Liver (tissue), 9 donors: ENCODE data around the gene GJB5. TPM values are rescaled to one million over a fixed set of nuclear protein-coding genes. Genes with fewer than 3 reads are reported as not detected.

Experiments
- DNase-seq: peaks from one replicate; pipeline ENCODE4 v3.0.0-alpha.2; 2017; ENCODE audit warnings: low spot score
- H3K27ac ChIP-seq, 2 donors: one replicate each; pipeline ENCODE4 v1.7.0; 2013; ENCODE audit warnings: inconsistent platforms in 2 of 2, low read length in 2 of 2, control low read depth in 1 of 2, low read depth in 1 of 2, mild to moderate bottlenecking in 1 of 2
- H3K27me3 ChIP-seq, 4 donors: one replicate each; pipeline versions ENCODE4 v1.6.1 to v1.7.0; 2013; ENCODE audit warnings: low read length in 3 of 4, inconsistent platforms in 1 of 4, mild to moderate bottlenecking in 1 of 4, moderate library complexity in 1 of 4; ENCODE audit not compliant: control insufficient read depth in 4 of 4, insufficient read depth in 4 of 4
- H3K36me3 ChIP-seq, 4 donors: one replicate each; pipeline versions ENCODE4 v1.6.1 to v1.7.0; 2013; ENCODE audit warnings: low read length in 3 of 4, mild to moderate bottlenecking in 3 of 4, low read depth in 1 of 4, moderate library complexity in 1 of 4; ENCODE audit not compliant: control insufficient read depth in 4 of 4, insufficient read depth in 3 of 4
- H3K4me1 ChIP-seq, 4 donors: one replicate each; pipeline versions ENCODE4 v1.6.1 to v1.7.0; 2013; ENCODE audit warnings: low read length in 3 of 4, mild to moderate bottlenecking in 3 of 4, moderate library complexity in 1 of 4; ENCODE audit not compliant: control insufficient read depth in 4 of 4, insufficient read depth in 4 of 4
- H3K4me3 ChIP-seq, 3 donors: one replicate each; pipeline versions ENCODE4 v1.6.1 to v1.7.0; 2013; ENCODE audit warnings: low read length in 3 of 3, control low read depth in 1 of 3, low read depth in 1 of 3, mild to moderate bottlenecking in 1 of 3
- H3K9ac ChIP-seq, 2 donors: one replicate each; pipeline ENCODE4 v1.7.0; 2013; ENCODE audit warnings: low read length in 2 of 2, mild to moderate bottlenecking in 2 of 2, moderate library complexity in 2 of 2, control low read depth in 1 of 2, low read depth in 1 of 2
- H3K9me3 ChIP-seq, 4 donors: one replicate each; pipeline versions ENCODE4 v1.6.1 to v1.7.0; 2013; ENCODE audit warnings: low read length in 3 of 4; ENCODE audit not compliant: control insufficient read depth in 4 of 4
- ATF3 ChIP-seq: IDR thresholded peaks from 2 replicates; pipeline ENCODE4 v1.6.1; 2016; ENCODE audit warnings: antibody characterized with exemption
- CTCF ChIP-seq: fragments of 150-350 bp; IDR thresholded peaks from 2 replicates; pipeline ENCODE4 v1.5.1; 2017; ENCODE audit warnings: improper control_type of control experiment, low read depth, low read length; ENCODE audit not compliant: missing input control
- EGR1 ChIP-seq, 2 donors: IDR thresholded peaks; 2 replicates each; pipeline ENCODE4 v1.6.1; 2016 to 2018; ENCODE audit warnings: antibody characterized with exemption in 2 of 2, low read depth in 2 of 2
- FOXA1 ChIP-seq: IDR thresholded peaks from 2 replicates; pipeline ENCODE4 v1.6.1; 2016; ENCODE audit warnings: antibody characterized with exemption
- FOXA2 ChIP-seq: IDR thresholded peaks from 2 replicates; pipeline ENCODE4 v1.6.1; 2016; ENCODE audit warnings: antibody characterized with exemption
- GABPA ChIP-seq, 2 donors: IDR thresholded peaks in 1 of 2; conservative IDR thresholded peaks in 1 of 2; 2 replicates each; pipeline ENCODE4 v1.6.1; 2016; ENCODE audit warnings: antibody characterized with exemption in 2 of 2, mild to moderate bottlenecking in 1 of 2, moderate library complexity in 1 of 2
- HNF4A ChIP-seq, 2 donors: conservative IDR thresholded peaks; 2 replicates each; pipeline ENCODE4 v1.6.1; 2016; ENCODE audit warnings: antibody characterized with exemption in 2 of 2, mild to moderate bottlenecking in 2 of 2
- HNF4G ChIP-seq: IDR thresholded peaks from 2 replicates; pipeline ENCODE4 v1.6.1; 2016; ENCODE audit warnings: antibody characterized with exemption
- JUND ChIP-seq, 2 donors: IDR thresholded peaks; 2 replicates each; pipeline ENCODE4 v1.6.1; 2016; ENCODE audit warnings: antibody characterized with exemption in 2 of 2
- MAX ChIP-seq: IDR thresholded peaks from 2 replicates; pipeline ENCODE4 v1.6.1; 2016; ENCODE audit warnings: antibody characterized with exemption
- NR2F2 ChIP-seq: IDR thresholded peaks from 2 replicates; pipeline ENCODE4 v1.6.1; 2016; ENCODE audit warnings: antibody characterized with exemption
- RAD21 ChIP-seq, 2 donors: IDR thresholded peaks; 2 replicates each; pipeline ENCODE4 v1.6.1; 2016; ENCODE audit warnings: antibody characterized with exemption in 2 of 2, mild to moderate bottlenecking in 2 of 2
- REST ChIP-seq: IDR thresholded peaks from 2 replicates; pipeline ENCODE4 v1.6.1; 2016; ENCODE audit warnings: antibody characterized with exemption, mild to moderate bottlenecking
- RXRA ChIP-seq, 2 donors: IDR thresholded peaks; 2 replicates each; pipeline ENCODE4 v1.6.1; 2017 to 2018; ENCODE audit warnings: antibody characterized with exemption in 2 of 2, mild to moderate bottlenecking in 1 of 2
- SP1 ChIP-seq: IDR thresholded peaks from 2 replicates; pipeline ENCODE4 v1.6.1; 2018; ENCODE audit warnings: antibody characterized with exemption, mild to moderate bottlenecking
- TAF1 ChIP-seq: conservative IDR thresholded peaks from 2 replicates; pipeline ENCODE4 v1.6.1; 2016; ENCODE audit warnings: antibody characterized with exemption, mild to moderate bottlenecking
- YY1 ChIP-seq: IDR thresholded peaks from 2 replicates; pipeline ENCODE4 v1.6.1; 2016; ENCODE audit warnings: antibody characterized with exemption, mild to moderate bottlenecking
- ZBTB33 ChIP-seq: IDR thresholded peaks from 2 replicates; pipeline ENCODE4 v1.6.1; 2016; ENCODE audit warnings: antibody characterized with exemption
- WGBS: extraction: QIAGEN DNeasy Blood & Tissue Kit; methylation state at CpG from one replicate; pipeline ENCODE4 v1.1.7; 2013; 5-methylcytosine and 5-hydroxymethylcytosine counted together
- polyA plus RNA-seq, 2 donors: library from polyadenylated mRNA; stranded (reverse) in 1 of 2; unstranded in 1 of 2; fragments of 200-250 nt in 1 of 2; fragments of >200 nt in 1 of 2; fragmentation: Nextera tagmentation in 1 of 2; extraction: Ambion mirVana in 1 of 2; gene quantifications; one replicate each; pipeline versions ENCODE4 v1.2.1 to v1.2.3, GENCODE V29; 2013 to 2015
- total RNA-seq, 2 donors: library from RNA; depleted of rRNA; stranded (reverse); fragments of >200 nt; gene quantifications; one replicate each; pipeline ENCODE4 v1.2.3, GENCODE V29; 2014
- donor health status: healthy.
- donor health status: healthy.
- donor health status: healthy.
- donor health status: healthy.
- donor health status: healthy.

Gene GJB5
- total and polyA plus RNA-seq, 4 donors = not detected

GRCh38 chr1:34779962-34780361, 25.1 kb downstream of the GJB5 start:
- Histone ChIP-seq H3K27ac (no peak overlapping the region), H3K9me3 (no peaks in the 10 kb centered on the region), H3K4me3 (no peak overlapping the region), H3K27me3 (no peaks in the 10 kb centered on the region), H3K36me3 (no peaks in the 10 kb centered on the region), H3K9ac (no peak overlapping the region), H3K4me1 (peaks cover 7 to 21% (median 13%) of the 10 kb centered on the region in 4 donors)
- 91% methylated on average over 5 of the region's 5 CpGs for WGBS
- DNase-seq = no peak
- TF ChIP-seq RXRA (IDR thresholded peaks at IDR 0.05) = no peak
- no peak for TF ChIP-seq MAX
- TF ChIP-seq EGR1 (IDR thresholded peaks at IDR 0.05; ENCODE audit: low read depth in 2 of 2) = no peak
- TF ChIP-seq JUND (IDR thresholded peaks at IDR 0.05) = no peak
- TF ChIP-seq HNF4A (conservative IDR thresholded peaks at IDR 0.05) = no peak
- no peak for TF ChIP-seq NR2F2
- TF ChIP-seq HNF4G = no peak
- no peak for TF ChIP-seq REST
- no peak for TF ChIP-seq SP1
- no peak for TF ChIP-seq YY1
- TF ChIP-seq ATF3 = no peak
- no peak for TF ChIP-seq CTCF
- no peak for TF ChIP-seq ZBTB33
- TF ChIP-seq GABPA (IDR thresholded peaks at IDR 0.05 in 1 of 2, conservative IDR thresholded peaks at IDR 0.05 in 1 of 2) = no peak
- no peak for TF ChIP-seq FOXA2

- 87% methylated on average over 2 of the region's 2 CpGs for WGBS
- DNase-seq = no peak
- H3K4me1 ChIP-seq = peaks cover 8 to 26% (median 16%) of the 10 kb centered on the region in 4 donors
- H3K4me3 ChIP-seq = no peak overlapping the region
- no peak overlapping the region for H3K9ac ChIP-seq
- no peaks in the 10 kb centered on the region for H3K36me3 ChIP-seq
- TF ChIP-seq SP1 (no peak), JUND (IDR thresholded peaks at IDR 0.05) (no peak), TAF1 (no peak), RAD21 (IDR thresholded peaks at IDR 0.05) (no peak), HNF4A (conservative IDR thresholded peaks at IDR 0.05) (no peak), REST (no peak), MAX (no peak), FOXA2 (no peak), HNF4G (no peak), RXRA (IDR thresholded peaks at IDR 0.05) (no peak), ATF3 (no peak), FOXA1 (no peak), GABPA (IDR thresholded peaks at IDR 0.05 in 1 of 2, conservative IDR thresholded peaks at IDR 0.05 in 1 of 2) (no peak), NR2F2 (no peak)
- no peak overlapping the region for H3K27ac ChIP-seq
- no peaks in the 10 kb centered on the region for H3K27me3 ChIP-seq
- H3K9me3 ChIP-seq = no peaks in the 10 kb centered on the region
These were observed 25.7 kb downstream of the GJB5 start for GRCh38 chr1:34780528-34780927.
